ENCODE measurements around the gene TEX48.

Gene TEX48

GRCh38 chr9:114666851-114667250, 15.1 kb downstream of the TEX48 start:
- H3K27ac ChIP-seq: no peak overlapping the region
- TF ChIP-seq, protein P1, sequence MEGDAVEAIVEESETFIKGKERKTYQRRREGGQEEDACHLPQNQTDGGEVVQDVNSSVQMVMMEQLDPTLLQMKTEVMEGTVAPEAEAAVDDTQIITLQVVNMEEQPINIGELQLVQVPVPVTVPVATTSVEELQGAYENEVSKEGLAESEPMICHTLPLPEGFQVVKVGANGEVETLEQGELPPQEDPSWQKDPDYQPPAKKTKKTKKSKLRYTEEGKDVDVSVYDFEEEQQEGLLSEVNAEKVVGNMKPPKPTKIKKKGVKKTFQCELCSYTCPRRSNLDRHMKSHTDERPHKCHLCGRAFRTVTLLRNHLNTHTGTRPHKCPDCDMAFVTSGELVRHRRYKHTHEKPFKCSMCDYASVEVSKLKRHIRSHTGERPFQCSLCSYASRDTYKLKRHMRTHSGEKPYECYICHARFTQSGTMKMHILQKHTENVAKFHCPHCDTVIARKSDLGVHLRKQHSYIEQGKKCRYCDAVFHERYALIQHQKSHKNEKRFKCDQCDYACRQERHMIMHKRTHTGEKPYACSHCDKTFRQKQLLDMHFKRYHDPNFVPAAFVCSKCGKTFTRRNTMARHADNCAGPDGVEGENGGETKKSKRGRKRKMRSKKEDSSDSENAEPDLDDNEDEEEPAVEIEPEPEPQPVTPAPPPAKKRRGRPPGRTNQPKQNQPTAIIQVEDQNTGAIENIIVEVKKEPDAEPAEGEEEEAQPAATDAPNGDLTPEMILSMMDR (conservative IDR thresholded peaks at IDR 0.05): no peak
- TF ChIP-seq ZFX (IDR thresholded peaks at IDR 0.05): no peak

DNA sequence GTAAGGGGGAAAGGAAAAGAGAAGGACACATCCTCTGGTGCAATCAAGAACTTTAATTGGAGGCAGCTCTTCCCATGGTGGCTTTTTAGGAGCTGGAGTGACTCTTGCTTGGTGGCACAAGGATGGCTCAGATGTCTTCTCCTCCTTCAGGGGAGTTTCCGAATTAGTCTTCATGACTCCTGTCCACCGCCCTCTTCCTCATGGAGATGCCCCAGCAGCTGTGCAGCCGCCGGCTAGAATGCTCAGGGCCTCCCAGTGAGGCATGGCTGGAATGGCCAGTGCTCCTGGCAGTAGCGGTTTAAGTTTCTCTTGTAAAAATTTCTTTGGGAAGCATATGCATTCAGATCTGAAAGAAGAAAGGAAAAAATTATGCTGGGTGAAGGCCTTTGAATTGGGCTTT, 15.6 kb downstream of the TEX48 start:
- H3K27ac ChIP-seq: no peak overlapping the region
- no peak for TF ChIP-seq ZFX (IDR thresholded peaks at IDR 0.05)
- TF ChIP-seq, protein P1 (conservative IDR thresholded peaks at IDR 0.05): no peak

DNA sequence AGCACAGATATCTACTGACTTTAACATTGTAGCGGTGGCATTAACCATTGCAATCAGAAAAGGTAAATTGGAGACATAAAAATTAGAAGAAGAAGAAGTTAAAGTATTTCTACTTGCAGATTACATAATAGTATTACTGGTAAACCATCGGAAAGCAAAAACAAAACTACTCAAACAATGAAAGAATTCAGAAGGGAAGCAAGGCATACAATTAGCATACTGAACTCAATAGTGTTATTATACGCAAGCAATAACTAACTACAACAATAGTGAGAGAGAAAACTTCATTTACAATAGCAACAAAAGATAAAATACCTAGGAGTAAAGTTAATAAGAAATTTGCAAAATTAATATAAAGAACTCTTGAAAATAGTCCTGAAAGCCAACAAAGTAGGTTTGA, 17.8 kb downstream of the TEX48 start:
- TF ChIP-seq, protein P1 (conservative IDR thresholded peaks at IDR 0.05): no peak
- no peak for TF ChIP-seq ZFX (IDR thresholded peaks at IDR 0.05)
- no peak overlapping the region for H3K27ac ChIP-seq

DNA sequence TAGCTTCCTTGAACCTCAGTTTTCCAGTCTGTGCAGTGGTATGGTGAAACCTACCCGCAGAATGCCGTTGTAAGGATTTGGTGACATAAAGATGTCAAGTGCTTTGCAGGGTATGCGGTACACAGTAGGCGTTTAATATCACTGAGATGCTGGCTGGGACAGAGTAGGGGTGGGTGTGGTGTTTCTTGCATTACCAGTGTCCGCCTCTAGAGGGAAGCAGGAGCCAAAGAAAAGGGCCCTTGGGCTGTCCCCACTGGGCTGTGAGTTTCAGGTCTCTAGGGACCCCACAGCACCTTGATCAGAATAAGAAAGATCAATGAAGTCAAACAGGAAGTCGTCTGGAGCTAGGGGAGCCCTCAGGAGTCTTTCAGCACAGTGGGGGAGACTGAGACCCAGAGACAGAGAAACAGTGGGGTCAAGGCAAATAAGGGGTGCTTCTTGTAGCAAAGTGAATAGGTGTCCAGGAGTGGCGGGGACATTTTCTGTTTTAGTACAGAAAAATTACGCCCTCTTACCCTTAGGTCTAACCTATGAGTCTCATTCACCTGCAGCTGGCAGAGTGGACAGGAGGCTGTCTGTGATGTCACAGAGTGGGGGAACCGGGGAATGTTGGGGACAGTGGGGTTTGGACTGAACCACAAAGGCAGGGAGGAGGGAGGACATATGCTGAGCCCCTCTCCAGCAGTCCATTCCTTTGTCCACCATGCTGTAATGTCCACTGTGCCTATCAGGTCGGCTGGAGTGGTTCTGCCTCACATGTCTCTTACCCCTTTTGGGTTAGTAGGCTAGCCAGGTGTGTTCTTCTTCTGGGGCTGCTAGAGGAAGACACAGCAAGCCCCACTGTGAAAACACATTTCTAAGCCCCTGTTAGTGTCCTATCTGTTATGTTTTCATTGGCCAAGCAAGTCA, 19.7 kb downstream of the TEX48 start:
- no peak overlapping the region for H3K27ac ChIP-seq
- TF ChIP-seq, protein P1 (conservative IDR thresholded peaks at IDR 0.05): peak; percentile 93
- TF ChIP-seq ZFX (IDR thresholded peaks at IDR 0.05): no peak

DNA sequence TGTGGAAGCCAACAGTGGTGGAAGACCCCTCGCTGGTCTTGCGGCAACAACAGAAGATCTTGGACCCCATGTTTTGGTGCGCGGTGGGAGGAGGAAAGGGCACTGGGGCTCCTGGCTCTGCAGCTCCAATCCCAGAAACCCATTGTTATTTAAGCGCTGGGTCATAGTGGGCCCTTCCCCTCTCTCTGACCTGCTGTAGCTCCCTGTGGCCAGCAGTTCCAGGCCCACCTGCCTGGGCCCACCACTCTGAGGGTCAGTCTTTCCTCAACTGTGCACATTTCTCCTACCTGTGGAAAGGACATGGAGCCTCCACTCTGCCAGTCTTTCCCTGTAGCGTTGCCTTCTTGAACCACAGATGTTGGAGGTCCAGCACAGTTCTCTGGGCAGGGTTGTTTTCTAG, 24.3 kb downstream of the TEX48 start, which contains the start of gene TEX53:
Gene TEX53 (minus strand): TSS at position 101 of the 400 bp plus-strand sequence. CDS start 31 bp downstream, at position 70.
- no peak for TF ChIP-seq ZFX (IDR thresholded peaks at IDR 0.05)
- TF ChIP-seq, protein P1 (conservative IDR thresholded peaks at IDR 0.05): no peak
- no peak within 1 kb of the TSS for H3K27ac ChIP-seq

DNA sequence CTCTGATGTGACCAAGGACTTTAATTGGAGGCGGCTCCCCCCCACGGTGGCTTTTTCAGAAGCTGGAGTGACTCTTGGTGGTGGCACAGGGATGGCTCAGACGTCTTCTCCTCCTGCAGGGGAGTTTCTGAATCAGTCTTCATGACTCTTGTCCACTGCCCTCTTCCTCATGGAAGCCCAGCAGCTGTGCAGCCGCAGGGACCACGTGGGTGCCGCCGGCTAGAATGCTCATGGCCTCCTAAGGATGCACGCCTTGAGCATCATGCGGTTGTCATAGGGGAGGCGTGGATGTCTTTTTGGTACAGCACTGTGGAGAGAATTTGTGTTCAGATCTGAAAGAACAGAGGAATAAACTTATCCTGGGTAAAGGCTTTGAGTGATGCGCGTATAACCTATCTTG, 25.7 kb downstream of the TEX48 start:
- TF ChIP-seq ZFX (IDR thresholded peaks at IDR 0.05): no peak
- TF ChIP-seq, protein P1 (conservative IDR thresholded peaks at IDR 0.05): no peak
- no peak overlapping the region for H3K27ac ChIP-seq

DNA sequence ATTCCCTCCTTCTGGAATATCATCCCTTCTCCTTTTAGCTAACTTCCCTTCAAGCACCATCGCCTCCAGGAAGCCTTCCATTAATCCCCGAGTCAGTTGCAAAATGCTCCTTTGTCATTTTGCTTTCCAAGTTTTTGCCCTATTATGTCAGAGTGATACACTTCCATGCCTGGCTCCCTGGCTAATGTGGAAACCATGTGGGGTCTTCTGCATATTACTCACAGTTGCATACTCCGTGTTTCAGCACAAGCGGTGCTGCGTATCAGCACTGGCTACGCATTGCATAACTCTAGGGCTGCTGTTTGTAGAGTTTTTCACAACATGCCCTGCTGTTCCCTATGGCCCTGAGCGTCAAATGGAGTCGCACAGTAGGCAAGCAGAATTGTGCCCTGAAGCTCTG, 26.3 kb downstream of the TEX48 start:
- TF ChIP-seq ZFX (IDR thresholded peaks at IDR 0.05): no peak
- TF ChIP-seq, protein P1 (conservative IDR thresholded peaks at IDR 0.05): no peak
- no peak overlapping the region for H3K27ac ChIP-seq
